DLD1 (cell line): Measurements from ENCODE around the gene RUNDC3A.
"Not testable (repeated sequence)": the region's sequence is repeated elsewhere in the genome, so short reads cannot be mapped to it uniquely, and the experiment has no call there.

Experiments used
- in situ Hi-C: cut with HindIII; loops from 2 replicates; pipeline ENCODE4 v1.10.0; 2017; ENCODE audit warnings: low sequenced_read_pairs

The RUNDC3A gene

DNA sequence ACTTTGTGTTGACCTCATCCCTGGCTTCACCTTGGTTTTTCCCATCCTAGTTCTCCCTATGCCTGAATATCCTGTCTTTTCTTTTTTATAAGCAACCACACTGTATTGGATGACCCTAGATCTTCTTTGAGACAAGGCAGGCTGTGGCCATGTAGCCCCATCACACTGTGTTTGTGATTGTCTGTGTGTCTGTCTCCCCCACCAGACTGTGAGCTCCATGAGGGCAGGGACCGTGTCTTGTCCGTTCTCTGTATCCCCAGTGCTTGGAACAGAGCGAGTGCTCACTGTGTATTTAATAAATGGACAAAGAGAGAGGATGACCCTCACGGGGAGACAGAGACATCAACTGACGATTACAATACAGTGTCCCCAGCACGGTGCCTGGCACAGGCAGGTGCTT is 9.1 kb downstream of the RUNDC3A start:
- in situ Hi-C loops: no loop called here

DNA sequence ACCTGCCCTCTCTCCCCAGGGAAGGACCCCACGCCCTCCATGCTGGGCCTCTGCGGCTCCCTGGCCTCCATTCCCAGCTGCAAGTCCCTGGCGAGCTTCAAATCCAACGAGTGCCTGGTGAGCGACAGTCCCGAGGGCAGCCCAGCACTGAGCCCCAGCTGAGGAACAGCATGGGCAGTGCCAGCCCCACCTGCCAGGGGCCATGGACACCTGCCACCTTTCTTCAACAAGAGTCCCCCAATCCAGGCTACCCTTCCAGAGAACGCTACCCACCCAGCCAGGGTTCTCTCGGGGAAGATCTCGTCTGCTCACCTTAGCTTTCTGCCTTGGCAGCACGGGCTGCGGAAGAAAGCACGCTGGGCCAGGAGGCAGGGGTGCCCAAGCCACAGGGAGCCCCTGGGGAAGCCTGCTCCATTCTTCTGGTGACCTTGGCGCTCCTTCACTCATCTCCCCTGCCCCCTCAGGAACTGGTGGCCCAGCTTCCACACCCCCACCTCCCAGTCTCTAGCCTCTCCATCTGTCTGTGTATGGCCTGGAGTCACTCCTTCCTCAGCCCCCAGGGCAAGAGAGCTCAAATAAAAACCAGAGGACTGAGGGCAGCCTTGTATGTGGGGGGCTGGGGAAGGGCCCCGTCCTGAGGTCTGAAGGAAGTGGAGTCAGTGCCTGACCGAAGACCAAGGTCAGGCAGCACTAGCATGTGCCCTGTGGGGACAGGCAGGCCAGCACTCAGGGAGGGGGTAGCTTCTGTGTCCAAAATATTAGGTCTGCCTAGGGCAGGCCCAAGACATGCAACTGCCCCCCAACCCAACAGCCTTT is 9.9 kb downstream of the RUNDC3A start:
- in situ Hi-C loops: no loop called here

DNA sequence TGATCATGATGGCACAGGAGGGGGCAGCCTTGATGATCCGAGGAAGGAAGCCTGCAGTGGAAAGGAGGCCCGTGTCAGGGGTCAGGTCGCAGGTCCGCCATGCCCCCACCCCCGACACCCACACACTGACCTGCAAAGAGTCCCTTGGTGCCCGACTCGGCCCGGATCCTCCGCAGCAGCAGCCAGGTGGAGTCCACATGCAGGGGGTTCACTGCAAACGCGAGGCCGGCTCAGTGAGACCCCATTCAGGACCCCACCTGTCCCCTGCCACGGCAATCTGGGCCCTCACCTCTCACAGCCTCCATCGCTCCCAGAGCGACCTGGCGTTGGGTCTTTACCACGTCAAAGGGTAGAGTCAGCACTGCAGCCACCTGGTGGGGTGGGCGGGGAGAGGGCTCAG is 11.7 kb downstream of the RUNDC3A start:
- in situ Hi-C loops: loop anchor here (5.0 kb wide), 1 partner anchor 48 kb away; no protein-coding TSS in a partner anchor

DNA sequence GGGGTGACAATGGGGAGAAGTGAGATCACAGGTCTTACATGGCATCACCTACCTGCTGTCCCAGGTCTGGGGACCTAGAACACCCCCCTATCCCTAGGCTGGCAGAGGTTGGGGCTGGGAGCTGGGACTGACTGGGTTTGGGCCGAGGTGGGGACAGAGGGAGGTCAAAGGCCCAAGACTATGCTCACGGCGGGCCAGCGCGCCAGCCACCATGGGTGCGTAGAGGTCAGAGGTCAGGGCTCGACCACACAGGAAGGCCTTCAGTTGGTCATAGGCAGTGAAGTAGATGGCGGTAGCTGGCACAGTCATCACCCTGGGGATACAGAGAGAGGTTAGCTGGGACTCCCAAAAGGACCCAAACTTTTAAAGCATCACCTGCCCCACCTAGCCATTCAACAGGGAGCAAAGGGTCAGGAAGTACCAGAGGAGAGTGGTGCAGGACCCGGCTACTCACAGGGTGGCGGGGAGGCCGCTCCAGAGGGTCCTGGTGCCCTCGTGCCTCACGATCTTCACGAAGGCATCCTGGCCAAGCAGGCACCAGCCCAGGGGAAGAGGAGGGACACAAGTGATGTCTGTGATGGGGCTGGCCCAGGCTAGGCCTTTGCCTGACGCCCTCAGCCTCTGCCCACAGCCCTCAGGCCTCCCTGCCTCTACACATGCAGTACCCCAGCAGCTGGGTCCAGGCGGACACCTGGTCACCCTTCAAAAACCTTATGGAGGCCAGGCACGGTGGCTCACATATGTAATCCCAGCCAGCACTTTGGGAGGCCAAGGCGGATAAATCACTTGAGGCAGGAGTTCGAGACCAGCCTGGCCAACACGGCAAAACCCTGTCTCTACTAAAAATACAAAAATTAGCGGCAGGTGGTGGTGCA is 13.1 kb downstream of the RUNDC3A start:
- in situ Hi-C loops: loop anchor here (5.0 kb wide), 1 partner anchor 49 kb away; no protein-coding TSS in a partner anchor

DNA sequence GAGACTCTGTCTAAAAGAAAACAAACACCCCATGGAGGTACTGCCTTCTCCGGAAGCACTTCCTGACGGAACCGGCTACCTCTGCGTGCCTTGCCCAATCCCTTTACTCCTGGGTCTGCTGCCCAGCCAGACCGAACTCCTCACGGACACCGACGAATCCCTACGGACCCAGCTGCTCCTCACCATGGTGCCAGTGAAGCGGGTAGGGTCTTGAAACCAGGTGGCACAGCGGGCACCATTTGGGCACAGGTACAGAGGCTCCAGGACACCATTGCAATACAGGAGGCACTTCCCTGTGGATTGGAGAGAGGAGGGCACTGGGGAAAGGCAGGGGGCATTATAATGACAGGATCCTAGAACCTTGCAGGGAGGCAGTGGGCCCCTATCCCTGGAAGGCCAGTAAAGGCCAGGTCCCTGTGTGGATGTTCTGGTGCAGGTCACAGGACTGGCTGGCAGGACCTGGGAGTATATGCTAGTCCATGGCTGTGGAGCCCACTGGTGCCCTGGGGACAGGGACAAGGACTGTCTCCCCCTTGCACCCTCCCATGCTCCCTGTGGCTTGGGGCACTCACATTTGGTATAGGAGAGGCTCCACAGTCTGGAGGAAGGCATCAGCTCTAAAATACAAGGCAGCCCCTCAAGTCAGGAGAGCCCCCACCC is 14.0 kb downstream of the RUNDC3A start:
- in situ Hi-C loops: loop anchor here (5.0 kb wide), 1 partner anchor 50 kb away; no protein-coding TSS in a partner anchor

DNA sequence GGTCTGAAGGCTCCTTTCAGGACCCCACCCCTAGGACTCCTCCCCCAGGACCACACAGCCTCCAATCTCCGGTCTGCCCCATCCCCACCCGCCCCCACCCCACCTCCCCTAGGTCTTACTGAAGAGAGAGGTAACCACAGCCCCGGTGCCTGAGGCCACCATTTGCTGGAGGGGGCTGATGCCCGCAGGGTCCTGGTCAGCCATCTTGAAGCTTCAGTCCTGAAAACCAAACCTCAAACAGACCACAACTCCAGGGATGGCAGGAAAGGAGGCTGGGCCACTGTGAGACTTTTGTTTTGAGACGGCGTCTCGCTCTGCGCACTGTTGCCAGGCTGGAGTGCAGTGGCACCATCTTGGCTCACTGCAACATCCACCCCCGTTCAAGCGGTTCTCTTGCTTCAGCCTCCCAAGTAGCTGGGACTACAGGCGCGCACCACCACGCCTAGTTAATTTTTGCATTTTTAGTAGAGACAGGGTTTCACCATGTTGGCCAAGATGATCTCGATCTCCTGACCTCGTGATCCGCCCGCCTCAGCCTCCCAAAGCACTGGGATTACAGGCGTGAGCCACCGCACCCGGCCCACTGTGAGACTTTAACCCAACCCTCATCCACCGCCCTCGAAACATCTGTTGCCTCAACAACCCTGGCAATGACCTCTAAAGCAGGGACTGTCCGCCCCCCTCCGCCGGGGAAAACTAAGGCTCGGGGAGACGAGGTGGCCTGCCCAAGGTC is 15.1 kb downstream of the RUNDC3A start:
- in situ Hi-C loops: loop anchor here (5.0 kb wide), 1 partner anchor 51 kb away; no protein-coding TSS in a partner anchor

DNA sequence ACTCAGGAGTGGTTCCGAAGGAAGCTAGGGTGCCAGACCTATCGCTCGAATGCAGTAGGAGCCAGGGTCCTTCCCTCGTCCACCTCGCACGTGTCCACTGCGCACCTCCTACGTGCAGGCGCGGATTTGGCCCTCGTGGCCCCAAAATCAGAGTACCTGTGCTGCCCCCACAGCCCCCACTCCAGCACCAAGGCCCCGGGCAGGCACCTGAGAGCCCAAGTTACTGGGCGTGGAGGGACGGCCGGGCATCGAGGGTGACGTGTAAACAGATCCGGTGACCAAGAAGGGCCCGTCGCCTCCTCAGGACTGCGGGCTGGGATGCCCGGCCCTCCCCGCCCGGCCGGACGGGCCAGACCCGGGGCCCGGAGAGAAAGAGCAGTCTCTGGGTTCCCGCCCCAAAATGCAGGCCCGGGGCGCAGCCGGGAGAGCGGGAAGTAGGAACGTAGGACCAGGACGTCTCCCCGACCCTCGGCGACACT is 15.7 kb downstream of the RUNDC3A start:
- in situ Hi-C loops: loop anchor here (5.0 kb wide), 1 partner anchor 52 kb away; no protein-coding TSS in a partner anchor

DNA sequence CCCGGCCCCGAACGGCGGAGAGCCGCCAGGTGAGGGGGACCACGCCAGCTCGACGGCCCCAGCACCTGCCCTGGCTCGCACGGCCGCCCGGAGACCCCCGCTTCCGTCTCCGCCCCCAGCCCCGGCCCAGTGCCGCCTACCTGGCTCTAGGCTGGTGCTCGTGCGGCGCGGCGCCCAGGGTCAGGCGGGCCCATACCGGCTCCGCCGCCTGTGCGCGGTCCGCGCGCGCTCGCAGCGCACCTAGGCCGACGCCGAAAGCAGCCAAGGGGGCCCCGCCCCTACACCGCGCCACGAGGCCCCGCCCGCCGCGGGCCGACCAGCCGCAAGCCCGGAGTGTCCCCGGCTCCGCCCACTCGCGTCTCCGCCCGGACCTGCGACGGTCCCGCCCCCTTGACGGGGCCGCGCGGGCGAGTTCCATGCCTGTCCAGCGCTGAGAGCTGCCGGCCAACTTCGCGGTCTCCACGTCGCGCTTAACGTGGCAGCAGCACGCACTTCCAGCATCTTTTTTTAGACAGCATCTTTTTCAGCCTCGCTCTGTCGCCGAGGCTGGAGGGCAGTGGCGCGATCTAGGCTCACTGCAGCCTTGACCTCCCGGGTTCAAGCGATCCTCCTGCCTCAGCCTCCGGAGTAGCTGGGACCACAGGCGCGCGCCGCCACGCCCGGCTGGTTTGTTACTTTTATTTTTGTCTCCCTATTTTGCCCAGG is 16.3 kb downstream of the RUNDC3A start, which contains the start of gene SLC25A39:
SLC25A39 (minus strand) TSS at position 253 of the 705 bp plus-strand sequence. CDS start 1,261 bp downstream, outside the sequence.
- in situ Hi-C loops: loop anchor here (5.0 kb wide), 1 partner anchor 52 kb away; no protein-coding TSS in a partner anchor

DNA sequence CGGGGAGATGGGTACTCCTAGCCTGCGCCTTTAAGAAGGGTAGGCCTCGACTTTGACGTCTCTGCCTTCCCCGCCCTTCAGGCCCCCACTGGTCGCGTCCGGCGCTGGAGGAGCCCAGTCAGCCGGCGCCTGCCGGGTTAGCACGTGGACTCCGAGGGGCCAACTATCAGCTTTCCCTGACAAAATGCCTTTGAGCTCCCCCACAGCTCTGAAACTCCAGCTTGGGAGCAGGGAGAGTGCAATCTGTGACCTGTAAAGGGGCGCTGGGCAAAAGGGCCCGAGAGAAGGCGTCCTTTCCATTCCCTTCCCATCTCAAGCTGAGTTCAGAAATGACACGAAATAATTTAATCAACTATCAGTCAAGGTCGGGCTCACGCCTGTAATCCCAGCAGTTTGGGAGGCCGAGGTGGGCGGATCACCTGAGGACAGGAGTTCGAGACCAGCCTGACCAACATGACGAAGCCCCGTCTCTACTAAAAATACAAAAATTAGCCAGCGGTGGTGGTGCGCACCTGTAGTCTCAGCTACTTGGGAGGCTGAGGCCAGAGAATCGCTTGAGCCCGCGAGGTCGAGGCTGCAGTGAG is 18.6 kb downstream of the RUNDC3A start:
- in situ Hi-C loops: no loop called here

DNA sequence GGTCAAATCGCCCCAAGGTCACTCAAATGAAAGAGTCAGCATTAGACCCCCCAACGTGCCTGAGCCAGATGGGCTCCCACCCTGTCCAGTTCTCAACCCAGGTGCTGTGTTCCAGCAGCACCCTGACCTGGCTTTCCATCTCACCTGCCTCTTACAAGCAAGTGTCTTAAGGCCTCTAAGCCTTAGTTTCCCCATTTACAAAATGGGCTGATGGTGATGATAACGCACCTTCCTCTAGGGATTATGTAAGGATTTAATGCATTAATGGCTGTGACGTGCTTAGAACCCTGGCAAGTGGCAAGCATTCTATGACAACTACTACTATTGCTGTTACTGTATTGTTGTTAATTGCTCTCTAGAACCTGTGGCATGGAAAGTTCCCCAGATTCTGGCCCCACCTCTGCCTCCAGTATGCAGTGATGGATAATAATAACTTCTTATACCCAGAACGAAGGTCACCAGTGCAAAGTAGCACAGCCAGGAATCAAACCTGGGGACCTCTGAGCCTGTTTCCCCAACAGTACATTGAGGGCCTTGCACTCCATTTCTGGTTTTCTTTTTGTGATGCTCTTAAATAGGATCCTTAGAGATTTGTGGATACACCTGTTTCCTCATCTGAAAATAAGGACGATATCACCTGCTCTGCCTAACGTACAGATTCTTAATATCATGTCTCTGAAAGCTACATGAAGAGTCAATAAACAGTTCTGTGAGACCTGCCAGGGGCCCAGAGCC is 19.5 kb downstream of the RUNDC3A start:
- in situ Hi-C loops: no loop called here

DNA sequence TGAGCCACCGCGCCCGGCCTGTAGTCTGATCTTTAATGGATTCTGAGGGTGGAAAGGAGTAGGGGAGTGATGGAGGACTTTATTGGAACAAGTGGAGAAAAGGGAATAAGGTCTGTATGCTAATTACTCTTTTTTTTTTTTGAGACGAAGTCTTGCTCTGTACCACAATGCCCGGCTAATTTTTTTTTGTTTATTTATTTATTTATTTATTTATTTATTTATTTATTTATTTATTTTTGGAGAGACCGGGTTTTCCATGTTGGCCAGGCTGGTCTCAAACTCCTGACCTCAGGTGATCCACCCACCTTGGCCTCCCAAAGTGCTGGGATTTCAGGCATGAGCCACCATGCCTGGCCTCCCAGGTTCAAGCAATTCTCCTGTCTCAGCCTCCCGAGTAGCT is 21.1 kb downstream of the RUNDC3A start:
- in situ Hi-C loops: not testable (repeated sequence)

DNA sequence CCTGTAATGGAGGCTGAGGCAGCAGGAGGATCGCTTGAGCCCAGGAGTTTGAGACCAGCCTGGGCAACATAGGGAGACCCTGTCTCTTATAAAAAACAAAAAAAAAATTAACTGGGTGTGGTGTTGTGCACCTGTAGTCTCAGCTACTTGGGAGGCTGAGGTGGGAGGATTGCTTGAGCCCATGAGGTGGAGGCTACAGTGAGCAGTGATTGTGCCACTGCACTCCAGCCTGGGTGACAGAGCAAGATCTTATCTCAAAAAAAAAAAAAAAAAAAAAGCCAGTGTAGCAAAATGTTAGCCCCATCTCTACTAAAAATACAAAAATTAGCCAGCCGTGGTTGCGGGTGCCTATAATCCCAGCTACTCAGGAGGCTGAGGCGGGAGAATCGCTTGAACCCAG is 21.9 kb downstream of the RUNDC3A start:
- in situ Hi-C loops: not testable (repeated sequence)

DNA sequence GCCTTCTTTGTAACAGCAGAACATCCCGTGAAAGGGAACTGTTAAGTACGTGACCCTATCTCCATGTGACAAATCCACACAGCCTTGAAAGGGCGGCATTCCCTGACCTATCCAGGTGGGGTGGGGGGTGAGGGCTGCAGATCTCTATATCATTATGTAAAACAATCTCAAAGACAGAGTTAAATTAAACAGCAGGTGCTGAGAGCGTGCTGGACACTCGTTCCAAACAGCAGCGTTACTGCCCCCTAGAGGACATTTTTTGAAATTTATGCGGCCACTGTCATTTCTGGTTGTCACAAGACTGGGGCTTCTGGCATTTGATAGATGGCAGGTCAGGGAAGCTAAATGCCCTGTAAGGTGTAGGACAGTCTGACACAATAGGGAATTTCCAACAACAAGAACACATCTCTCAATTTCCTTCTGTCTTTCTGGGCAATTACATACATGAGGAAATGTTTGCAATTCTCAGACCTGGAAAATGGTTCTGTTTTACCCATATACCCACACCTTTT is 22.9 kb downstream of the RUNDC3A start:
- in situ Hi-C loops: no loop called here

DNA sequence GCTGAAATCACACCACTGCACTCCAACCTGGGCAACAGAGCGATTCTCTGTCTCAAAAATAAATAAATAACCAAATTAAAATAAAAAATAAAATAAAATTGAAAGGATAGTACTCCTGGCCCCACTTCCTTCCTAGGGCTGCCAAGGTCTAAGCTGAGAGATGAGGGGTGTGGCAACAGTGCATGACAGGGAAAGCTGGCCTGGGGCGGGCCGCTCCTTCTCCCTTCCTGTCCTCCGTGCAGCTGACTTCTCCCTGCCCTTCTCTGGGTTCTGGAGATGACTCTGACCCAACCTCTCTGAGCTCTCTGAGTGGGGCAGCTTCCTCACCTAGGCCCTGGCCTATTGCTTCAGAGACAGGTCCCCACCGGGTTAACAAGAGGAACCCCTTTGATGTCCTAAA is 25.0 kb downstream of the RUNDC3A start:
- in situ Hi-C loops: no loop called here

DNA sequence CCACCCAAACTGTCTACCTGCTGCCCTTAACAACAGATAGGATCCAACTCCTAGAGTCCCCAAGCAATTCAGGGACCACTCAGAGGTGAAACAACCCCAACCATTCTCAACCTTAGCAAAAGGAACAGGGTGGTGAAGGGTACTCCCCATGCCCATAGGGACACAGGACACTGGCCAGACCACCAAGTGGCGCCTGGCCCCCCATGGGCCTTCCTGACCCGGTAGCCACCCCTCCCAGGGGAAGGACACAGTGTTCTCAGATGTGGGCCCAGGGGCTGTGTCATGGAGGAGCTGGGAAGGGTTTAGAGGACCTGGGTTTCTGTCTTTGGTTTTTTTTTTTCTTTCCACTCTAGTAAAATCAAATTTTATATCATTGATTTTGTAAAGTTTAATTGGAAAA is 25.9 kb downstream of the RUNDC3A start:
- in situ Hi-C loops: no loop called here

DNA sequence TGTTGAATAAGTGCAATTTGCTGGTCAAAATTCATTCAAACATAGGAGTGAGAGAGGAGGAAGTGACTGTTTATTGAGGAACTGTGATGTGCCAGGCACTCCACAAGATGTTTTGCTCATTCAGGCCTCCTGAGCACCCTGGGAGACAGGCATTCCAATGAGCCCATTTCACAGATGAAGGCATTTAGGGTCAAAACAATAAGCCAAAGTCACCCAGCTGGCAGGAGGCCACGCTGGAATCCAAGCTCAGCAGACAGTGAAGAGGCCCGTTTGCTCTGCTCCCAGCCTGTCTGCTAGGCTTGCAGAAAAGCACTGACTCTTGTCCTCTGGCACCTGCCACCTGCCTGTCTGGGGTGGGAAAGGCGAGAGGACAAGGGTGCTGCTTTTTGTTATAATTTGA is 26.3 kb downstream of the RUNDC3A start:
- in situ Hi-C loops: no loop called here

DNA sequence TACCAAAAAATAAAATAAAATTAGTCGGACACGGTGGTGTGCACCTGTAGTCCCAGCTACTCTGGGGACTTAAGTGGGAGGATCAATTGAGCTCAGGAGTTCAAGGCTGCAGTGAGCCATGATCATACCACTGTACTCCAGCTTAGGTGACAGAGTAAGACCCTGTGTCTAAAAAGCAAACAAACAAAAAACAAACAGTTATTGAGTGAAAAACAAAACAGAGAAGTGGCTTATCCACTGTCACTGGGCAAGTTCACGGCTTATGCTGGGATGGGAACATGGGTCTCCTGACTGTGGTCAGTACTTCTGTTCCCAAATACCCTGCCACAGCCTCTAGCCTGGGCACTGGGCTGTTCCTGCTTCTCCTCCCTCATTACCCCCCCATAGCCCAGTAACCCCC is 27.2 kb downstream of the RUNDC3A start:
- in situ Hi-C loops: no loop called here

DNA sequence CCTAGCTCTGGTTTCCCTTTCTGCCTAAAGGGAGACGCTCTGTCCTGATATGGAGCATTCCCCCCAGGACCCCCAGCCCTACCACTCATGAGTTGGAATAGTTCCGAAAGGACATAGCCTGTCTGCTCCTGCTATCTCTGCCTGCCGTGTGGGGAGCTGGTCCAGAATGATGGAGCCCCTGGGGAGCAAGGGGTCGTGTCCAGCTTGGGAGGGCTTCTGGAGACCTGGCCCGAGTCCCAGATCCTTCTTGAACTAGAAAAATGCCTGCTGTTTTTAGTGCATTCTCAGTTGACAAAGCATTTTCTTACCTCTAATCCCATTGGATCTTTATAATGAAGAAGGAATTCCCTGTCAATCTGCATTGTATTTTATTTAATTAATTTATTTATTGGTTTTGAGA is 27.6 kb downstream of the RUNDC3A start:
- in situ Hi-C loops: no loop called here
